IPS-18a (cell line): ENCODE results near the gene LZTS2.

Experiments used
- H3K27ac ChIP-seq: one replicate; pipeline ENCODE4 v1.5.1; 2013; ENCODE audit warnings: low read length
- H3K27me3 ChIP-seq: one replicate; pipeline ENCODE4 v1.6.1; 2013; ENCODE audit warnings: mild to moderate bottlenecking, low read length; ENCODE audit not compliant: control insufficient read depth, insufficient read depth
- H3K36me3 ChIP-seq: one replicate; pipeline ENCODE4 v1.6.1; 2013; ENCODE audit warnings: low read depth, low read length; ENCODE audit not compliant: control insufficient read depth
- H3K4me1 ChIP-seq: one replicate; pipeline ENCODE4 v1.6.1; 2013; ENCODE audit warnings: low read depth, low read length; ENCODE audit not compliant: control insufficient read depth
- H3K4me3 ChIP-seq: one replicate; pipeline ENCODE4 v1.5.1; 2013; ENCODE audit warnings: low read length
- H3K9ac ChIP-seq: one replicate; pipeline ENCODE4 v1.6.1; 2013; ENCODE audit warnings: mild to moderate bottlenecking, low read length, moderate library complexity
- H3K9me3 ChIP-seq: one replicate; pipeline ENCODE4 v1.6.1; 2013; ENCODE audit warnings: low read depth, low read length; ENCODE audit not compliant: control insufficient read depth

Gene LZTS2

GRCh38 chr10:101012525-101013364 is 13.1 kb downstream of the LZTS2 start:
- Histone ChIP-seq H3K9me3 (no peaks in the 10 kb centered on the region), H3K36me3 (no peaks in the 10 kb centered on the region), H3K27me3 (peaks cover 24% of the 10 kb centered on the region), H3K4me3 (no peak overlapping the region), H3K27ac (no peak overlapping the region), H3K9ac (no peak overlapping the region), H3K4me1 (no peaks in the 10 kb centered on the region)

GRCh38 chr10:101013365-101013825 is 13.8 kb downstream of the LZTS2 start:
- Histone ChIP-seq H3K36me3 (no peaks in the 10 kb centered on the region), H3K9me3 (no peaks in the 10 kb centered on the region), H3K4me1 (peaks cover 2% of the 10 kb centered on the region), H3K4me3 (no peak overlapping the region), H3K27ac (no peak overlapping the region), H3K27me3 (peaks cover 30% of the 10 kb centered on the region), H3K9ac (no peak overlapping the region)

GRCh38 chr10:101014230-101014884 is 14.7 kb downstream of the LZTS2 start:
- Histone ChIP-seq H3K4me3 (no peak overlapping the region), H3K27me3 (peaks cover 40% of the 10 kb centered on the region), H3K9ac (no peak overlapping the region), H3K27ac (no peak overlapping the region), H3K36me3 (no peaks in the 10 kb centered on the region), H3K4me1 (peaks cover 3% of the 10 kb centered on the region), H3K9me3 (no peaks in the 10 kb centered on the region)

- peaks cover 3% of the 10 kb centered on the region for H3K4me1 ChIP-seq
- peaks cover 45% of the 10 kb centered on the region for H3K27me3 ChIP-seq
- no peak overlapping the region for H3K4me3 ChIP-seq
- no peaks in the 10 kb centered on the region for H3K9me3 ChIP-seq
- no peak overlapping the region for H3K27ac ChIP-seq
- no peaks in the 10 kb centered on the region for H3K36me3 ChIP-seq
- H3K9ac ChIP-seq, result no peak overlapping the region
These were observed 15.5 kb downstream of the LZTS2 start for GRCh38 chr10:101014966-101015581.

GRCh38 chr10:101015582-101015973 is 16.0 kb downstream of the LZTS2 start:
- no peak overlapping the region for H3K27ac ChIP-seq
- peaks cover 50% of the 10 kb centered on the region for H3K27me3 ChIP-seq
- H3K9me3 ChIP-seq, result no peaks in the 10 kb centered on the region
- peaks cover 3% of the 10 kb centered on the region for H3K4me1 ChIP-seq
- no peak overlapping the region for H3K9ac ChIP-seq
- H3K4me3 ChIP-seq, result no peak overlapping the region
- no peaks in the 10 kb centered on the region for H3K36me3 ChIP-seq

GRCh38 chr10:101016814-101017213 is 17.2 kb downstream of the LZTS2 start:
- H3K27ac ChIP-seq, result no peak overlapping the region
- no peak overlapping the region for H3K9ac ChIP-seq
- H3K27me3 ChIP-seq, result peaks cover 55% of the 10 kb centered on the region
- no peaks in the 10 kb centered on the region for H3K36me3 ChIP-seq
- H3K9me3 ChIP-seq, result no peaks in the 10 kb centered on the region
- H3K4me3 ChIP-seq, result no peak overlapping the region
- peaks cover 3% of the 10 kb centered on the region for H3K4me1 ChIP-seq

GRCh38 chr10:101018118-101018599 is 18.6 kb downstream of the LZTS2 start:
- Histone ChIP-seq H3K27me3 (peaks cover 55% of the 10 kb centered on the region), H3K27ac (no peak overlapping the region), H3K4me3 (peak overlapping the region; percentile 37), H3K36me3 (no peaks in the 10 kb centered on the region), H3K9ac (no peak overlapping the region), H3K4me1 (peaks cover 3% of the 10 kb centered on the region), H3K9me3 (no peaks in the 10 kb centered on the region)

GRCh38 chr10:101018600-101019439 is 19.2 kb downstream of the LZTS2 start:
- Histone ChIP-seq H3K4me1 (peaks cover 3% of the 10 kb centered on the region), H3K36me3 (no peaks in the 10 kb centered on the region), H3K4me3 (peak overlapping the region; percentile 37), H3K9me3 (no peaks in the 10 kb centered on the region), H3K27ac (no peak overlapping the region), H3K9ac (no peak overlapping the region), H3K27me3 (peaks cover 55% of the 10 kb centered on the region)

- Histone ChIP-seq H3K27me3 (peaks cover 54% of the 10 kb centered on the region), H3K9me3 (no peaks in the 10 kb centered on the region), H3K27ac (no peak overlapping the region), H3K4me1 (peaks cover 3% of the 10 kb centered on the region), H3K9ac (no peak overlapping the region), H3K36me3 (no peaks in the 10 kb centered on the region), H3K4me3 (no peak overlapping the region)
These were observed 19.8 kb downstream of the LZTS2 start for GRCh38 chr10:101019440-101019703.

GRCh38 chr10:101020427-101021075 is 20.9 kb downstream of the LZTS2 start:
- H3K4me1 ChIP-seq, result peaks cover 3% of the 10 kb centered on the region
- H3K9me3 ChIP-seq, result no peaks in the 10 kb centered on the region
- H3K27ac ChIP-seq, result no peak overlapping the region
- H3K4me3 ChIP-seq, result no peak overlapping the region
- no peaks in the 10 kb centered on the region for H3K36me3 ChIP-seq
- peaks cover 45% of the 10 kb centered on the region for H3K27me3 ChIP-seq
- H3K9ac ChIP-seq, result no peak overlapping the region

- Histone ChIP-seq H3K4me1 (peaks cover 3% of the 10 kb centered on the region), H3K9ac (no peak overlapping the region), H3K4me3 (no peak overlapping the region), H3K27ac (no peak overlapping the region), H3K36me3 (no peaks in the 10 kb centered on the region), H3K9me3 (no peaks in the 10 kb centered on the region), H3K27me3 (peaks cover 45% of the 10 kb centered on the region)
These were observed 21.6 kb downstream of the LZTS2 start for GRCh38 chr10:101021239-101021638.
